Thoracic aorta (tissue), 2 donors: ENCODE measurements around the gene AGTR2. TPM values are rescaled to one million over a fixed set of nuclear protein-coding genes. Genes with fewer than 3 reads are reported as not detected.
"Not testable (repeated sequence)": the region's sequence is repeated elsewhere in the genome, so short reads cannot be mapped to it uniquely, and the experiment has no call there.

ENCODE experiments used
- ATAC-seq: fragments of 150-250 bp; one replicate; pipeline ENCODE4 v1.8.0; 2017; ENCODE audit warnings: low read depth; ENCODE audit not compliant: insufficient number of reproducible peaks, low FRiP score
- DNase-seq: peaks from one replicate; pipeline ENCODE4 v3.0.0-alpha.2; 2020; ENCODE audit warnings: low spot score
- H3K27ac ChIP-seq, 2 donors: fragments of 200-600 bp; sonication (generic); 1 replicate in 1 of 2; 2 replicates in 1 of 2; pipeline ENCODE4 v1.5.1; 2016; ENCODE audit warnings: mild to moderate bottlenecking in 2 of 2, moderate library complexity in 2 of 2
- H3K27me3 ChIP-seq: fragments of 200-600 bp; sonication (generic); replicated peaks from 2 replicates; pipeline ENCODE4 v1.6.0; 2016; ENCODE audit warnings: mild to moderate bottlenecking; ENCODE audit not compliant: insufficient read depth
- H3K36me3 ChIP-seq: fragments of 200-600 bp; sonication (generic); one replicate; pipeline ENCODE4 v1.5.1; 2016
- H3K4me1 ChIP-seq, 2 donors: fragments of 200-600 bp; sonication (generic); 1 replicate in 1 of 2; 2 replicates in 1 of 2; pipeline versions ENCODE4 v1.5.1 to v1.6.0; 2016; ENCODE audit warnings: low read depth in 2 of 2, mild to moderate bottlenecking in 1 of 2; ENCODE audit not compliant: control insufficient read depth in 1 of 2
- H3K4me3 ChIP-seq: fragments of 200-600 bp; sonication (generic); 2 replicates; pipeline ENCODE4 v1.5.1; 2016; ENCODE audit warnings: mild to moderate bottlenecking
- H3K9me3 ChIP-seq: fragments of 200-600 bp; sonication (generic); 2 replicates; pipeline ENCODE4 v1.5.1; 2016
- total RNA-seq, 2 donors: library from RNA; depleted of rRNA; stranded (reverse); fragments of >200 nt; gene quantifications; one replicate each; pipeline versions ENCODE4 v1.1.0 to v1.2.3, GENCODE V29; 2016
- TF ChIP-seq, protein P1 (sequence below): fragments of 200-600 bp; sonication (generic); IDR thresholded peaks from one replicate; pipeline ENCODE4 v1.5.1; 2019; ENCODE audit warnings: antibody characterized with exemption

AGTR2 gene, protein sequence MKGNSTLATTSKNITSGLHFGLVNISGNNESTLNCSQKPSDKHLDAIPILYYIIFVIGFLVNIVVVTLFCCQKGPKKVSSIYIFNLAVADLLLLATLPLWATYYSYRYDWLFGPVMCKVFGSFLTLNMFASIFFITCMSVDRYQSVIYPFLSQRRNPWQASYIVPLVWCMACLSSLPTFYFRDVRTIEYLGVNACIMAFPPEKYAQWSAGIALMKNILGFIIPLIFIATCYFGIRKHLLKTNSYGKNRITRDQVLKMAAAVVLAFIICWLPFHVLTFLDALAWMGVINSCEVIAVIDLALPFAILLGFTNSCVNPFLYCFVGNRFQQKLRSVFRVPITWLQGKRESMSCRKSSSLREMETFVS
- not detected for total RNA-seq

DNA sequence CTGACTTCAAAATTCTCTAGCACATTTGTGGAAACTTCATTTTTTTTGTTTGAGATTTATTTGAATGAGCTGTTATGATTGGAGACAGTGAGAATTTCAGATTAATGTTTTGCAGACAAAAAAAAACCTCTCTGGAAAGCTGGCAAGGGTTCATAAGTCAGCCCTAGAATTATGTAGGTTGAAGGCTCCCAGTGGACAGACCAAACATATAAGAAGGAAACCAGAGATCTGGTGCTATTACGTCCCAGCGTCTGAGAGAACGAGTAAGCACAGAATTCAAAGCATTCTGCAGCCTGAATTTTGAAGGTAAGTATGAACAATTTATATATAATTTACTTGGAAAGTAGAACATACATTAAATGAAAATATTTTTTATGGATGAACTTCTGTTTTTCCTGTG, at the start of gene AGTR2:
Gene AGTR2 (plus strand): TSS at position 234 of the 400 bp plus-strand sequence. CDS start 1,537 bp downstream, outside the sequence.
- DNase-seq (no peak), ATAC-seq (no peak)
- TF ChIP-seq, protein P1, sequence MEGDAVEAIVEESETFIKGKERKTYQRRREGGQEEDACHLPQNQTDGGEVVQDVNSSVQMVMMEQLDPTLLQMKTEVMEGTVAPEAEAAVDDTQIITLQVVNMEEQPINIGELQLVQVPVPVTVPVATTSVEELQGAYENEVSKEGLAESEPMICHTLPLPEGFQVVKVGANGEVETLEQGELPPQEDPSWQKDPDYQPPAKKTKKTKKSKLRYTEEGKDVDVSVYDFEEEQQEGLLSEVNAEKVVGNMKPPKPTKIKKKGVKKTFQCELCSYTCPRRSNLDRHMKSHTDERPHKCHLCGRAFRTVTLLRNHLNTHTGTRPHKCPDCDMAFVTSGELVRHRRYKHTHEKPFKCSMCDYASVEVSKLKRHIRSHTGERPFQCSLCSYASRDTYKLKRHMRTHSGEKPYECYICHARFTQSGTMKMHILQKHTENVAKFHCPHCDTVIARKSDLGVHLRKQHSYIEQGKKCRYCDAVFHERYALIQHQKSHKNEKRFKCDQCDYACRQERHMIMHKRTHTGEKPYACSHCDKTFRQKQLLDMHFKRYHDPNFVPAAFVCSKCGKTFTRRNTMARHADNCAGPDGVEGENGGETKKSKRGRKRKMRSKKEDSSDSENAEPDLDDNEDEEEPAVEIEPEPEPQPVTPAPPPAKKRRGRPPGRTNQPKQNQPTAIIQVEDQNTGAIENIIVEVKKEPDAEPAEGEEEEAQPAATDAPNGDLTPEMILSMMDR: no peak
- Histone ChIP-seq H3K4me1 (no peaks in the 10 kb centered on the region), H3K36me3 (no peaks in the 10 kb centered on the region), H3K9me3 (no peaks in the 10 kb centered on the region), H3K27me3 (no peaks in the 10 kb centered on the region), H3K4me3 (no peak within 1 kb of the TSS), H3K27ac (no peak within 1 kb of the TSS)

DNA sequence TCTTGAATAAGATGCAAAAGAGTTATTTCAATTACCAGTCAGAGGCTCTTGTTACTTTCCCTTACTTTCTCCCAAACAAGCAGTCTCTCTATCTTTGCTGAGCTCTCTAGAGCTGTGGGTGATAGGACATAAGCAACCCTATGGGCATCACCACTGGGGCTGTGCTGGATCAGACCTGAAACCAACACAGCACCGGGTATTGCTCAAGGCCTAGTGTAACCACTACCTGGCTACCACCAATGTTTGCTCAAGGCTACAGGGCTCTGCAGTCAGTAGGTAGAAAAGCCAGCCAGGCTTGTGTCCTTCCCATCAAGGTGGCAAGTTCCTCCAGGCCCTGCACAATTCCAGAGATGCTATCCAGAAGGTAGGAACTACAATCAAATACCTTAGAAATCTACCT, 35.3 kb upstream of the AGTR2 start:
- no peak for DNase-seq
- TF ChIP-seq, protein P1: no peak
- Histone ChIP-seq H3K9me3 (no peaks in the 10 kb centered on the region), H3K4me1 (no peaks in the 10 kb centered on the region), H3K36me3 (no peaks in the 10 kb centered on the region), H3K27ac (no peak overlapping the region), H3K4me3 (no peak overlapping the region), H3K27me3 (no peaks in the 10 kb centered on the region)
- ATAC-seq: no peak

DNA sequence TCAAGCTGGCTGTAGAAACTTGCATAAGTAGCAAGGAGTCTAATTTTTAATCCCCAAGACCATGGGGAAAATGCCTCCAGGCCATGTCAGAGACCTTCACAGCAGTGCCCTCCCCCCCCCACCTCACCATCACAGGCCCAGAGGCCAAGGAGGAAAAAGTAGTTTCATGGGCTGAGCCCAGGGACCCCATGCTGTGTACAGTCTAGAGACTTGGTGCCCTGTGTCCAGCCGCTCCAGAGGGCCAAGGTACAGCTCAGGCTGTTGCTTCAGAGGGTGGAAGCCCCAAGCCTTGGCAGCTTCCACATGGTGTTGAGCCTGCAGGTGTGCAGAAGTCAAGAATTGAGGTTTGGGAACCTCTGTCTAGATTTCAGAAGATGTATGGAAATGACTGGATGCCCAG, 29.3 kb upstream of the AGTR2 start:
- not testable (repeated sequence) for DNase-seq, H3K27ac ChIP-seq, H3K9me3 ChIP-seq, H3K36me3 ChIP-seq, H3K27me3 ChIP-seq, H3K4me1 ChIP-seq, H3K4me3 ChIP-seq, ATAC-seq

DNA sequence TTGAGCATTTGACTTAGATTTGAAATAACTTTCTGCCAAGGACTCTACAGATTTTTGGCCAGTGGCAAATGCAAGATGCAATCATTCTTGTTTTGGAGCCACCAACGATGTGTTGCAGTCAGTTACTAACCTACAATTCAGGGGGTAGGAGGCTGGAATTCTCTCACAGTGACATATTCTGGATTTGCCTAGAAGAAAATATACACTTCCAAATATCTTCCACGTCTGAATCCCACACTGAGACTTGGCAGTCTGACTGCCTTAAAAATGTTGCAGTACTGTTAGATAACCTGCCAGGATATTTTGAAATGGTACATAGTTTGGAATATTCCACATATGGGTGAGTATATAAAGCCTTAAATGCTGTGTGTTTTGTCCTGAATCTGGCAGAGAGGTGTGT, 27.6 kb upstream of the AGTR2 start:
- TF ChIP-seq, protein P1: no peak
- ATAC-seq: no peak
- H3K27ac ChIP-seq: no peak overlapping the region

DNA sequence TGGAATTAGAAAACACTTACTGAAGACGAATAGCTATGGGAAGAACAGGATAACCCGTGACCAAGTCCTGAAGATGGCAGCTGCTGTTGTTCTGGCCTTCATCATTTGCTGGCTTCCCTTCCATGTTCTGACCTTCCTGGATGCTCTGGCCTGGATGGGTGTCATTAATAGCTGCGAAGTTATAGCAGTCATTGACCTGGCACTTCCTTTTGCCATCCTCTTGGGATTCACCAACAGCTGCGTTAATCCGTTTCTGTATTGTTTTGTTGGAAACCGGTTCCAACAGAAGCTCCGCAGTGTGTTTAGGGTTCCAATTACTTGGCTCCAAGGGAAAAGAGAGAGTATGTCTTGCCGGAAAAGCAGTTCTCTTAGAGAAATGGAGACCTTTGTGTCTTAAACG, 2.4 kb downstream of the AGTR2 start:
- H3K27me3 ChIP-seq: no peaks in the 10 kb centered on the region
- TF ChIP-seq, protein P1: no peak
- DNase-seq (no peak), ATAC-seq (no peak)
- no peaks in the 10 kb centered on the region for H3K36me3 ChIP-seq
- no peak overlapping the region for H3K27ac ChIP-seq
- H3K9me3 ChIP-seq: no peaks in the 10 kb centered on the region
- no peaks in the 10 kb centered on the region for H3K4me1 ChIP-seq
- H3K4me3 ChIP-seq: no peak overlapping the region

More for the DNA sequence above, 27.6 kb upstream of the AGTR2 start:
- no peak for DNase-seq
- no peaks in the 10 kb centered on the region for H3K27me3 ChIP-seq
- H3K4me1 ChIP-seq: no peaks in the 10 kb centered on the region
- no peak overlapping the region for H3K4me3 ChIP-seq
- H3K36me3 ChIP-seq: no peaks in the 10 kb centered on the region
- no peaks in the 10 kb centered on the region for H3K9me3 ChIP-seq

DNA sequence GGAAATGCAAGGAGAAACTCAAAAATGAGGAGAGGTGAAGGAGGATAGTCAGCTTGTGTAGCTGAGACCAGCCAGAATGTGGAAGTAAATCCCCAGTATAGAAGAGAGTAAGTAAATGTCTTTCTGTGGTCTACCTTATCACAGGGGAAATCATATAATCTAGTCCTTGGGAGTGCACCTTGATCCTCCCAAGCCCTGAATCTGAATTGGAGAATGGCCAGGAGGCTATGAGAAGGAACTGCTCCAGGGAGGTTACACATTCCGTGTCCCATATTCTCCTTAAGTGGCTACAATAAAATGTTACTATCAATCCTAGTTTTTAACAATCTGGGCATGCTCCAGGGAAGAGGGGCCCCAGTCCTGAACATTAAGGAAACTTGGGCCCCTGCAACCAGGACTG, 10.8 kb downstream of the AGTR2 start:
- H3K27ac ChIP-seq: no peak overlapping the region
- no peak for ATAC-seq

More for the DNA sequence above, 10.8 kb downstream of the AGTR2 start:
- Histone ChIP-seq H3K4me3 (no peak overlapping the region), H3K9me3 (no peaks in the 10 kb centered on the region), H3K4me1 (no peaks in the 10 kb centered on the region), H3K27me3 (no peaks in the 10 kb centered on the region), H3K36me3 (no peaks in the 10 kb centered on the region)
- TF ChIP-seq, protein P1: no peak
- no peak for DNase-seq
